Activated naive CD4-positive, alpha-beta T cell (primary cell): ENCODE results near the gene DDA1.
"Not testable (repeated sequence)": the region's sequence is repeated elsewhere in the genome, so short reads cannot be mapped to it uniquely, and the experiment has no call there.

Experiments used
- DNase-seq, 4 experiments: peaks; one replicate each; lab custom pipeline; 2025; lab: John Stamatoyannopoulos, UW

The DDA1 gene

DNA sequence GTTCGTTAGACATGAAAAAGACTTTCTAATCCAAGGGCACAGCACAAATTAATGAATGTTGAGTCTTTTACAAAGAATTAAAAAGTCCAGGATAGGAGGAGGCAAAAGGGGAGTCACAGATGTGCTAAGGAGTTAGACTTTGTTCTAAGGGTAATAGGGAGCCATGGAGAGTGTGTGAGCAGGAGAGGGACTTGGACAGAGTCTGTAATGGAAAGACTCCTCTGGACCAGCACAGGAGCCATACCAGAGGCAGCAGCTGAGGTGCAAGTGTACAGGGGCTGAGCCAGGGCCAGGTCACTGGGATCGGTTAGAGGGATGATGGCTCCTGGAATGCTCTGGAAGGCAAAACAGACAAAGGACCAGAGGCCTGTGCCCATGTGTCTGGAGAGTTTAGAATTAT lies 38.5 kb downstream of the DDA1 start:
- DNase-seq = no peak

DNA sequence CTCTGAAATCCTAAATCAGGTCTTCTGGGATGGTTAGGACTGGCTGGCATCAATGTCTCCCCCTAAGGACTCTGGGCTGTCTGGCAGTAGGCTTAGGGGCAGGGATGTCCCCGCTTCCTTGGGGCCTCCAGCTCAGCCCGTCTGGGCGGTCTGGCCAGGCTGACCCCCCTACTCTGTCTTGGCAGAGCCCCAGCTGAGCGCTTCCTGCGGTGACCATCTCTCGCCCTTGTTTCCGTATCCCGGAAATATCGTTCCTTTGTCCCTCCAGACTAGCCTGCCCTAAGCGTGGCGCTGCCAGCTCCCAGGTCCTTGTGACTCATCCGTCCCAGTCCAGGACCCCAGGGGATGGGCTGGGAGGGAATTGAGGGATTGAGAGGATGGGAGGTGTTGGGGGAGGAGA lies 39.3 kb downstream of the DDA1 start:
- DNase-seq = no peak

DNA sequence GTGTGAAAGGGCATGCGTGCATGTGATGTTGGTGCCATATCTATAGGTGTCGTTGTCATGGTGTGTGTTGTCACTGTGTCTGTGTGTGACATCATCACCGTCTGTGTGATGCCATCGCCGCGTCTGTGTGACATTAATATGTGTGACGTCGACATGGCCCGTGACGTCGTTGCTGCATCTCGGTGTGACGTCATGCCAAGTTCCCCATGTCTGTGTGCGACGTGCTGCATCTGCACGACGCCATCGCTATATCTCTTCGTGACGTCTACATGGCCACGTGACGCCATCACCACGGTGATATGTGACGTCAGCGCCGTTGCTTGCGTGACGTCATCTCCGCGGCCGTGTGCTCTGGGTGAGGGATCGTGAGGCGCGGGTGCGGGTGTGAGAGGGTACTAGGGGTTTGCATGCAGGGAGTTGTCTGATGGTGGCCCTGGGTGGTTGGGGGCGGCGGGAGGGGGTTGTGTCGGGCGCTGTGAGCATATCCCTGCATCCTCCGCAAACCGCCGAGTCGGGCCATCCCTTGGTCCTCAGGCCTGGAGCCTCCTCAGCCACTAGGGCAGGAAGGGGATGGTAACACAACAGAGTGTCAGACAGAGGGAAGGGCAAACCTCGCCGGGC lies 42.6 kb downstream of the DDA1 start:
- no peak for DNase-seq

DNA sequence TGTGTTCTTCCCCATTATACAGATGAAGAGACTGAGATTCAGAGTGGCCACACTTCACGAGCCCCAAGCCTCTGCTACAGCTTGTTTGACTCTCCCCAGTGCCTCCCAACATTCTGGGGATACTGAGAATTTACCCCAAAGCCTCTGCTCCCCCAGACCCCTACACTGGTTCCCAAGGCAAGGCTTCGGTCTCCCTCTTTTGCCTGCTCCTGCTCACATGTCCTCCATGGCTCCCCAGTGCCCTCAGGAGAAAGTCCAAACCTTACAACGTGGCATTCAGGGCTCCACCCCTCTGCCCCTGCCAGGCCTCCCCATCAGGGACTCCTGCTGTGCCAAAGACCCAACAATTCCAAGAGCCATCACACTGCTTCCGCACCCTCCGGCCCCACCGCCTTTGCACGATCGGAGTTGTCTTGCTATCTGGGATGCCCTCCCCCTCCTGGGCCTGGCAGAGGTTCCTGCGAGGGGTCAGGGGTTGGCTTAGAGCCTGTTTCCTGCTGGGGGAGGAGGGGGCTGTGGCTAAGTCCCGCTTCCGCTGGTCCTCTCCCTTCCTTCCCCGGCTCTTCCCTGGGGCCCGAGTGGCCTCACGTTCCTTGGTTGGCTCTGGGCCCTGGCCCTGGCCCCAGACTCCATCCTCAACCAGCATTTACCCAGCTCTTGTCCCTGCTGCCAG lies 43.4 kb downstream of the DDA1 start:
- DNase-seq = no peak

DNA sequence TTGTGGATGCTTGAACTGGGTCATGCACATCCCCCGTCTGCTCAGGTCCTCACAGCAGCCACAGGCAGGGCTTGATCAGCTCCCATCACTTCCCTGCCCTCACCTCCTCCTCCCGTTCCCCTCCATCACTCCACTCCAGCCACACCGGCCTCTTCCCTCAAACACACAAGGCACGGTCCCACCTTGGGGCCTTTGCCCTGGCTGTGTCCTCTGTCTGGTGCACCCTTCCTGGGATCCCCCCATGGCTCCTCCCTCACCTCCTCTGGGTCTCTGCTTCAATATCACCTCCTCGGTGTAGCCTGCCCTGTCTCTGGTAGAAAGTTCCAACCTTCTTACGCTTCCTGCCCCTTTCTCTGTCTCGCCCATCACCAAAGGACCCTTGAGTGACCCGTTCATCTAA lies 44.0 kb downstream of the DDA1 start:
- DNase-seq = no peak

DNA sequence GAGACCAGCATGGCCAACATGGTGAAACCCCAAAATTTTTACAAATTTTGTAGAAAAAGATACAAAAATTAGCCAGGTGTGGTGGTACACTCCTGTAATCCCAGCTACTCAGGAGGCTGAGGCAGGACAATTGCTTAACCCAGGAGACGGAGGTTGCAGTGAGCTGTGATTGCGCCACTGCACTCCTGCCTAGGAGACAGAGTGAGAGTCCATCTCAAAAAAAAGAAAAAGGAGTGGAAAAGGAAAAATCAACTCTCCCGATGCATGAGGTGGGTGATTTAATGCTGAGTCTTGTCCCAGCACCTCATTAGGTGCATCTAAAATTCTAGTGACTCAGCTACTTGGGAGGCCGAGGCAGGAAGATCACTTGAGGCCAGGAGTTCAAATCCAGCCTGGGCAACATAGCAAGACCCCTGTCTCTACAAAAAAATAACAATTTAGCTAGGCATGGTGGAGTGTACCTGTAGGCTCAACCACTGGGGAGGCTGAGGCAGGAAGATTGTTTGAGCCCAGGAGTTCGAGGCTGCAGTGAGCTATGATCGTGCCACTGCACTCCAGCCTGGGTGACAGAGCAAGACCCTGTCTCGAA lies 47.8 kb downstream of the DDA1 start:
- no peak for DNase-seq

DNA sequence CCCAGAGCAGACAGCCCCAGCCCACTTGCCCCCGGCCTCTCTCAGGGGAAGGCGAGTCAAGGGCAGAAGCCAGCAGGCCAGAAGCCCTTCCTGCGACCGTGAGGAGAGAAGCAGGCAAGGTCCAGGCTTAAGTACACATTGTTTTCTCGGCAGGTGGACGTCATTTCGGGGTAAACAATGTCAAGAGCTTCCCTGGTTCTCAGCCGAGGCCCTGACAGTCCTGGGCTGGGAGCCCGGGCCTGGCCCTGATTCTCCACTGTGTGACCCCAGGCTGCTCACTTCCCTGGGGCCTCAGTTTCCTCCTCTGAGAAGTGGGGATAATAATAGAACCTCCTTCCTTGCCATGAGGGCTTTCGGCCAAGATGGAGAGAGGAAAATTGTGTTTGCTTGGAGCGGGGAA lies 48.4 kb downstream of the DDA1 start:
- DNase-seq = no peak

DNA sequence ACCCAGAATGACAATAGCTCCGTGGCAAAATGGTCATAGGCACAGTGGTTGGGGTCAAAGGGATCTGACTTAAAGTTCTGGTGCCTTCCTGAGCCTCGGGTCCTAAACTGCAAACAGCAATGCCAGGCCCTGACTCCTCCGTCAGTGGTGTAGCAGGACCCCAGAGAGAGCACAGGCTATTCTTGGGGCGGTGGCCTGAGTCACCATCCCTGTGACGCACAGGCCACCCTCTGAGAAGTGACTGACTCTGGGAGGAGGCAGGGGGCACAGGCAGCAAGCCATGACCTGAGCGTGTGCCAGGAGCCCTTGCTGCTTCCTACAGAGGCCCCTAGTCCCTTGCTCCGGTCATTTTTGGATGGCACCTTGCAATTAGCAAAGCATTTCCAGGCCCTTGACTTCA lies 49.0 kb downstream of the DDA1 start:
- DNase-seq = no peak

DNA sequence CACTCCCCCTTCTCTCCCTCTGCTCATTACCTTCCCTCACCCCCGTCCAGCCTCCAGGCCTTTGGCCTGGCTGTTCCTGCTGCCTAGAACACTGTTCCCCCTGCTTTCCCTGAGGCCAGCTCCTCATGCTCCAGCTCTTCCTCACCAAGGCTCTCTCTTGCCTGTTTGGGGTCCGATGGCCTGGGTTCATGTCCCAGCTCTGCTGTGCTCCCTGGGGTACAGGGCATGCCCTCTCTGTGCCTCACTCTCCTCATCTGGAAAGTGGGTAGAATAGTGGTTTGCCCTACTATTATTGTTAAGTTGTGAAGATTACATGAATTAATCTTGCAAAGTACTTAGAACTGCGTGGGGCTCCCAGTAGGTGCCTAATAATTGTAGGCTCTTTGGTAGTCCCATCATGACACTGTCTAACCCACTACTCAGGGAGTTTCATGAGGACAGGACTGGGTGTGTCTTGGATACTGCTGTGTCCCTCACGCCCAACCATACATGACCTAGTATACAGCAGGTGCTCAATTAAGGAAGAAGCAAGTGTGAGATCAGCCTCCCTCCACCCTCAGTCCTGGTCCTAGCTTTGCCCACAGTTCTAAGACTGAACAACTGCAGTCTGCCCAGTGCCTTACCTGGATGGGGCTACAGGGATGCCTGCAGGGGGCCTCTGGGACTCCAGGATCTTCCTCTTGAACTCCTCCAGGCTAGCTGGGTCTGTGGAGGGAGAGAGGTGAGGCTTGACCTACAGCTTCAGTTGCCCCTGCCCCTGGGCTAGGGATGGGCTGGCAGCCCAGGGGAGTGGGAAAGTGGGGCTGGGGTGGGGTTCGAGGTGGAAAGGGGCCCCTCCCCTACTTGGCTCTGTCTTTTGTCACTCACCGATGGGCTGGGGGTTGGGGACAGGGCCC lies 50.8 kb downstream of the DDA1 start:
- DNase-seq = no peak

DNA sequence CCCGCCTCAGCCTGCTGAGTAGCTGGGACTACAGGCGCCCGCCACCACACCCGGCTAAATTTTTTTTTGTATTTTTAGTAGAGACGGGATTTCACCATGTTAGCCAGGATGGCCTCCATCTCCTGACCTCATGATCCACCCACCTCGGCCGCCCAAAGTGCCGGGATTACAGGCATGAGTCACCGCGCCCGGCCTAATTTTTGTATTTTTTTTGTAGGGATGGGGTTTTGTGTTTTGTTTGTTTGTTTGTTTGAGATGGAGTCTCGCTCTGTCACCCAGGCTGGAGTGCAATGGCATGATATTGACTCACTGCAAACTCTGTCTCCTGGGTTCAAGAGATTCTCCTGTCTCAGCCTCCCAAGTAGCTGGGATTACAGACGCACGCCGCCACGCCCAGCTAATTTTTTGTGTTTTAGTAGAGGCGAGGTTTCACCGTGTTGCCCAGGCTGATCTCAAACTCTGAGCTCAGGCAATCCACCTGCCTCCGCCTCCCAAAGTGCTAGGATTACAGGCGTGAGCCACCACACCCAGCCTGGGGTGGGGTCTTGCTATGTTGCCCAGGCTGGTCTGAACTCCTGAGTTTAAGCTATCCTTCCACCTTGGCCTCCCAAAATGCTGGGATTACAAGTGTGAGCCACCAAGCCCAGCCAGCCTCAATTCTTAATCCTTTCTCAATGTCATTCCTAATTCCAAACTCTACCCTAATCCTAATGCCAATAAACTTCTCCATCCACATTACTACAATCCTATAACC lies 54.7 kb downstream of the DDA1 start:
- DNase-seq = not testable (repeated sequence)

DNA sequence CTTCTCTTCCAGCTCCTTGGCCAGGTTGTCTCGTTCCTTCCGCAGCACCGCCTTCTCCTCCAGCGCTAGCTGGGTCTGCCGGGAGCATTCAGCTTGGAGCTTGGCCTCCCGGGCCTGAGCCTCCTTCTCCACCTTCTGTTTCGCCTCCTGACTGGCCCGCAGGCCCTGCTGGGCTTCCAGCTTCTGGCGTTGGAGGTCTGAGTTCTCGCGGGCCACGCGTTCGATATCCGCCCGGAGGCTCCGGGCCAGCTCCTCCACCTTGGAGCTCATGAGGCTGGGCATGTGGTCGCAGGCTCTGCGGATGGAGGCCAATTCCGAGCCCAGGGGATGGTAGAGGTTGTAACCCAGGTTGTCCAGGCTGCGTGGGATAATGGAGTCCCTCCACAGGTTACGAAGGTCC lies 56.0 kb downstream of the DDA1 start:
- no peak for DNase-seq

DNA sequence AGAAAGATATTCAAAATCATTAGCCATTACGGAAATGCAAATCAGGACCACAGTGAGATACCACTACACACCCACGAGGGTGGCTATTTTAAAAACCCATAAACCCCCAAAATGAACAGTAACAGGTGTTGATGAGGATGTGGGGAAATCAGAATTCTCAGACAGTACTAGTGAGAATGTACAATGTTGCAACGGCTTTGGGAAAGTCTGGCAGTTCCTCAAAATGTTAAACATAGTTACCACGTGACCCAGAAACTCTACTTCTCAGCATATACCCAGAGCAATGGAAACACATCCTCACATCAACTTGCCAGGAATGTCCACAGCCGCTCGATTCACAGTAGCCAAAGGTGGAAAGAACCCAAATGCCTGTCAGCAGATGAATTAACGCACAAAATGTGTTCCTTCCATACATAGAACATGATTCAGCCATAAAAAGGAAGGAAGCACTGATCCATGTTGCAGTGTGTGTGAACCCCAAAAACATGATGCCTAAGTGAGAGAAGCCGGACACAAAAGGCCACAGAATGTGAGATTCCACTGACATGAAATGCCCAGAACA lies 60.7 kb downstream of the DDA1 start:
- no peak for DNase-seq
